T-helper 2 cell treated with Interferon-gamma antibody and Interleukin-4, amounts not matched to agents 100 ng/mL and 5 ng/mL, for 36 hours (primary cell): ENCODE measurements around the gene TCF25. TPM values are rescaled to one million over a fixed set of nuclear protein-coding genes. Genes with fewer than 3 reads are reported as not detected.
"Not testable (repeated sequence)": the region's sequence is repeated elsewhere in the genome, so short reads cannot be mapped to it uniquely, and the experiment has no call there.

Experiments used
- intact Hi-C: fragments of 100-400 bp; cut with micrococcal nuclease; formaldehyde crosslinking; loops from one replicate; pipeline ENCODE4 v1.15.1; 2023
- total RNA-seq: library from RNA; stranded (reverse); gene quantifications from 2 replicates; pipeline ENCODE4 v1.2.3, GENCODE V29; 2022

TCF25 gene
- total RNA-seq, 1 donor from 2014 or later: 234 TPM

- intact Hi-C loops: loop anchor here (5.0 kb wide), 1 partner anchor 196 kb away; the partner anchor contains the start of genes VPS9D1 and ZNF276
Measured at GRCh38 chr16:89917773-89918452, 44.5 kb downstream of the TCF25 start.

GRCh38 chr16:89918453-89919347 lies 45.3 kb downstream of the TCF25 start, which contains the start of gene MC1R:
MC1R (plus strand) TSS chr16:89918862; CDS start chr16:89919259, 397 bp downstream.
- intact Hi-C loops: loop anchor here (5.0 kb wide), 1 partner anchor 196 kb away; the partner anchor contains the start of genes VPS9D1 and ZNF276

GRCh38 chr16:89919535-89920406 lies 46.4 kb downstream of the TCF25 start:
- intact Hi-C loops: loop anchor here (5.0 kb wide), 1 partner anchor 197 kb away; the partner anchor contains the start of genes VPS9D1 and ZNF276

- intact Hi-C loops: no loop called here
Measured at GRCh38 chr16:89920723-89921122, 47.3 kb downstream of the TCF25 start.

GRCh38 chr16:89921131-89921701 lies 47.8 kb downstream of the TCF25 start:
- intact Hi-C loops: no loop called here

- intact Hi-C loops: loop anchor here (2.0 kb wide), 1 partner anchor 51 kb away; no protein-coding TSS in a partner anchor
Measured at GRCh38 chr16:89921702-89922476, 48.5 kb downstream of the TCF25 start.

- intact Hi-C loops: loop anchor here (2.0 kb wide), 1 partner anchor 50 kb away; no protein-coding TSS in a partner anchor
Measured at GRCh38 chr16:89922477-89922883, 49.1 kb downstream of the TCF25 start.

- intact Hi-C loops: loop anchor here (2.0 kb wide), 1 partner anchor 50 kb away; no protein-coding TSS in a partner anchor
Measured at GRCh38 chr16:89922884-89923639, 49.7 kb downstream of the TCF25 start, which contains the start of gene TUBB3. TUBB3 (plus strand) TSS chr16:89923342; CDS start chr16:89923402, 60 bp downstream.

GRCh38 chr16:89923640-89924296 lies 50.4 kb downstream of the TCF25 start:
- intact Hi-C loops: loop anchor here (2.0 kb wide), 2 partner anchors 49 kb away; no protein-coding TSS in a partner anchor

- intact Hi-C loops: loop anchor here (2.0 kb wide), 1 partner anchor 50 kb away; no protein-coding TSS in a partner anchor
Measured at GRCh38 chr16:89924297-89924924, 51.0 kb downstream of the TCF25 start.

- intact Hi-C loops: loop anchor here (2.0 kb wide), 1 partner anchor 50 kb away; no protein-coding TSS in a partner anchor
Measured at GRCh38 chr16:89924925-89925307, 51.5 kb downstream of the TCF25 start.

- intact Hi-C loops: loop anchor here (2.0 kb wide), 1 partner anchor 51 kb away; no protein-coding TSS in a partner anchor
Measured at GRCh38 chr16:89925596-89926079, 52.2 kb downstream of the TCF25 start.

- intact Hi-C loops: no loop called here
Measured at GRCh38 chr16:89931305-89931896, 58.0 kb downstream of the TCF25 start.

GRCh38 chr16:89931964-89932363 lies 58.6 kb downstream of the TCF25 start:
- intact Hi-C loops: no loop called here

- intact Hi-C loops: not testable (repeated sequence)
Measured at GRCh38 chr16:89934019-89934418, 60.6 kb downstream of the TCF25 start.

- intact Hi-C loops: no loop called here
Measured at GRCh38 chr16:89934611-89935553, 61.5 kb downstream of the TCF25 start.
